Glutamatergic neuron (in vitro differentiated cells): ENCODE measurements around the gene MED9. TPM values are rescaled to one million over a fixed set of nuclear protein-coding genes. Genes with fewer than 3 reads are reported as not detected.

Experiments used
- DNase-seq: peaks from one replicate; pipeline ENCODE4 v3.0.0; 2022
- H3K27ac Mint-ChIP-seq: one replicate; pipeline ENCODE4 v1.8.0; 2020; ENCODE audit warnings: mild to moderate bottlenecking, mixed read lengths, inconsistent platforms; ENCODE audit not compliant: unreplicated experiment
- H3K27me3 Mint-ChIP-seq: one replicate; pipeline ENCODE4 v1.8.0; 2020; ENCODE audit warnings: mild to moderate bottlenecking, moderate library complexity, mixed read lengths, inconsistent platforms; ENCODE audit not compliant: unreplicated experiment
- H3K36me3 Mint-ChIP-seq: one replicate; pipeline ENCODE4 v1.8.0; 2020; ENCODE audit warnings: mild to moderate bottlenecking, mixed read lengths, inconsistent platforms; ENCODE audit not compliant: unreplicated experiment
- H3K4me1 Mint-ChIP-seq: one replicate; pipeline ENCODE4 v1.8.0; 2020; ENCODE audit warnings: mild to moderate bottlenecking, low read depth, mixed read lengths, inconsistent platforms; ENCODE audit not compliant: unreplicated experiment
- H3K4me3 Mint-ChIP-seq: one replicate; pipeline ENCODE4 v1.8.0; 2020; ENCODE audit warnings: mild to moderate bottlenecking, mixed read lengths, inconsistent platforms; ENCODE audit not compliant: unreplicated experiment
- H3K9me3 Mint-ChIP-seq: one replicate; pipeline ENCODE4 v1.8.0; 2020; ENCODE audit warnings: mild to moderate bottlenecking, moderate library complexity, mixed read lengths, inconsistent platforms; ENCODE audit not compliant: unreplicated experiment
- CTCF ChIP-seq: fragments of 200-600 bp; sonication (generic); IDR thresholded peaks from one replicate; pipeline ENCODE4 v1.5.0; 2021; ENCODE audit not compliant: partially characterized antibody, unreplicated experiment
- total RNA-seq: library from RNA; stranded (reverse); fragmentation: NEBNext Ultra II Directional; extraction: Animal tissue kit (Norgen Biotek cat#: 25700); gene quantifications from one replicate; pipeline ENCODE4 v1.2.1, GENCODE V29; 2021; ENCODE audit not compliant: unreplicated experiment

Gene MED9
- total RNA-seq, 1 donor from 2014 or later: 23.2 TPM

DNA sequence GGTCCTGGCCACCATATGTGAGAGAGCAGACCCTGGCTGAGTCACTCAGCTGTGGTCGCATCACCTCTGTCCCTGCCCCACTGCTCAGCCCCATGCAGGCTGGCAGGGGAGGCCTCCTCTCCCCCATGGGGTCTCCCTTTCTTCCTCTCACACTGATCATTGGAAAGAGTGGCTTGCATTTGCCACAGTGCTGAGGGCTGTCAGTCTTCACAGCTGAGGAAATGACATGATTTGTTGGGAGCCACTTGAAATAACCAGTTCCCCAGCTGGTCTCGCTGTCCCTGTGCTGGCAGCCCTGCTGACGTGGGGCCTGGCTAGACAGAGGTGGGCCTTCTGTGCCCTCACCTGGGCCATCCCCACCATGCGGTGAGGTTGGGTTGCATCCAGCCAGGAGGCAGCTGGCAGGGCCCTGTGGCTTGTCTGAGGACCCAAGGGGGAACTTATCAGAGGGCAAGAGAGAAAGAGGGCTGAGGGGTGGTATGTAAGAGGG is 30.1 kb upstream of the MED9 start:
- no peak for DNase-seq
- TF ChIP-seq CTCF: no peak
- Mint-ChIP-seq H3K4me1 (peaks cover 25% of the 10 kb centered on the region), H3K4me3 (no peak overlapping the region), H3K27ac (no peak overlapping the region), H3K9me3 (peaks cover 9% of the 10 kb centered on the region), H3K27me3 (peaks cover 7% of the 10 kb centered on the region), H3K36me3 (peaks cover 5% of the 10 kb centered on the region)

- Mint-ChIP-seq H3K27me3 (peaks cover 7% of the 10 kb centered on the region), H3K4me3 (no peak overlapping the region), H3K36me3 (peaks cover 5% of the 10 kb centered on the region), H3K9me3 (peaks cover 9% of the 10 kb centered on the region), H3K4me1 (peaks cover 25% of the 10 kb centered on the region), H3K27ac (no peak overlapping the region)
- TF ChIP-seq CTCF: no peak
- DNase-seq: no peak
Measured at GRCh38 chr17:17447264-17447663, 29.5 kb upstream of the MED9 start.

GRCh38 chr17:17448076-17448475 is 28.7 kb upstream of the MED9 start:
- H3K27me3 Mint-ChIP-seq: peaks cover 7% of the 10 kb centered on the region
- H3K36me3 Mint-ChIP-seq: peaks cover 5% of the 10 kb centered on the region
- no peak for DNase-seq
- peaks cover 25% of the 10 kb centered on the region for H3K4me1 Mint-ChIP-seq
- no peak overlapping the region for H3K27ac Mint-ChIP-seq
- H3K4me3 Mint-ChIP-seq: no peak overlapping the region
- H3K9me3 Mint-ChIP-seq: peaks cover 9% of the 10 kb centered on the region
- no peak for TF ChIP-seq CTCF

GRCh38 chr17:17448723-17449122 is 28.1 kb upstream of the MED9 start:
- peaks cover 5% of the 10 kb centered on the region for H3K36me3 Mint-ChIP-seq
- H3K4me1 Mint-ChIP-seq: peaks cover 28% of the 10 kb centered on the region
- no peak overlapping the region for H3K27ac Mint-ChIP-seq
- no peak overlapping the region for H3K4me3 Mint-ChIP-seq
- peaks cover 9% of the 10 kb centered on the region for H3K9me3 Mint-ChIP-seq
- peaks cover 9% of the 10 kb centered on the region for H3K27me3 Mint-ChIP-seq
- DNase-seq: no peak
- TF ChIP-seq CTCF: no peak

GRCh38 chr17:17453088-17453487 is 23.7 kb upstream of the MED9 start:
- DNase-seq: no peak
- Mint-ChIP-seq H3K36me3 (no peaks in the 10 kb centered on the region), H3K27ac (no peak overlapping the region), H3K9me3 (peaks cover 7% of the 10 kb centered on the region), H3K4me1 (peaks cover 19% of the 10 kb centered on the region), H3K27me3 (peaks cover 10% of the 10 kb centered on the region), H3K4me3 (no peak overlapping the region)
- no peak for TF ChIP-seq CTCF
